Esophagus muscularis mucosa (tissue), 4 donors: ENCODE data around the gene BBLN. TPM values are rescaled to one million over a fixed set of nuclear protein-coding genes. Genes with fewer than 3 reads are reported as not detected.
"Not testable (repeated sequence)": the region's sequence is repeated elsewhere in the genome, so short reads cannot be mapped to it uniquely, and the experiment has no call there.

Experiments
- DNase-seq: peaks from one replicate; pipeline ENCODE4 v3.0.0-alpha.2; 2017; ENCODE audit errors: extremely low spot score
- H3K27ac ChIP-seq, 4 donors: fragments of 200-600 bp; sonication (generic); replicated peaks in 1 of 4; 1 replicate in 3 of 4; 2 replicates in 1 of 4; pipeline ENCODE4 v1.5.1; 2016 to 2019; ENCODE audit warnings: mild to moderate bottlenecking in 1 of 4
- H3K27me3 ChIP-seq, 4 donors: fragments of 200-600 bp; sonication (generic); one replicate each; pipeline versions ENCODE4 v1.5.1 to v1.6.0; 2016 to 2019
- H3K36me3 ChIP-seq, 4 donors: fragments of 200-600 bp; sonication (generic); one replicate each; pipeline ENCODE4 v1.5.1; 2016 to 2019
- H3K4me1 ChIP-seq, 4 donors: fragments of 200-600 bp; sonication (generic); one replicate each; pipeline ENCODE4 v1.5.1; 2016 to 2019
- H3K4me3 ChIP-seq, 4 donors: fragments of 200-600 bp; sonication (generic); 1 replicate in 2 of 4; 2 replicates in 2 of 4; pipeline ENCODE4 v1.5.1; 2016 to 2019; ENCODE audit warnings: mild to moderate bottlenecking in 4 of 4, moderate library complexity in 1 of 4
- H3K9me3 ChIP-seq, 4 donors: fragments of 200-600 bp; sonication (generic); 1 replicate in 3 of 4; 2 replicates in 1 of 4; pipeline ENCODE4 v1.5.1; 2016 to 2019
- EP300 ChIP-seq: sonication (generic); formaldehyde crosslinking; IDR thresholded peaks from one replicate; pipeline ENCODE4 v1.6.1; 2017; ENCODE audit warnings: antibody characterized with exemption
- POLR2A ChIP-seq: fragments of 450-650 bp; IDR thresholded peaks from one replicate; pipeline ENCODE4 v1.6.1; 2017; ENCODE audit warnings: antibody characterized with exemption, moderate library complexity, mild to moderate bottlenecking, low read depth
- POLR2AphosphoS5 ChIP-seq, 2 donors: sonication (generic); formaldehyde crosslinking; IDR thresholded peaks; one replicate each; pipeline ENCODE4 v1.6.1; 2017; ENCODE audit warnings: antibody characterized with exemption in 2 of 2
- WGBS: methylation state at CpG from one replicate; pipeline ENCODE4 v1.1.5; 2018; 5-methylcytosine and 5-hydroxymethylcytosine counted together
- intact Hi-C: fragments of 100-400 bp; cut with DNase I; formaldehyde crosslinking; loops from one replicate; pipeline ENCODE4 v1.15.1; 2023
- total RNA-seq, 4 donors: library from RNA; depleted of rRNA; stranded (reverse); fragments of >200 nt; gene quantifications; one replicate each; pipeline versions ENCODE4 v1.1.0 to v1.2.1, GENCODE V29; 2016
- TF ChIP-seq, protein P1 (sequence below), 3 experiments: fragments of 200-600 bp in 2 of 3; fragments of 450-650 bp in 1 of 3; sonication (generic) in 2 of 3; IDR thresholded peaks; one replicate each; pipeline ENCODE4 v1.5.1; 2017 to 2019; ENCODE audit warnings: antibody characterized with exemption in 3 of 3, mild to moderate bottlenecking in 2 of 3, moderate library complexity in 1 of 3

Gene BBLN
- total RNA-seq, 4 donors from 2014 or later: 132 to 213 (median 148) TPM

GRCh38 chr9:128128836-128129590 is 31.1 kb upstream of the BBLN start:
- no peak for DNase-seq
- Histone ChIP-seq H3K4me1 (peaks cover 29 to 39% (median 38%) of the 10 kb centered on the region in 4 donors), H3K9me3 (no peaks in the 10 kb centered on the region), H3K27ac (peak overlapping the region; percentile 90 to 98 (median 94)), H3K36me3 (peaks cover 0 to 10% (median 6%) of the 10 kb centered on the region in 4 donors), H3K4me3 (peak overlapping the region; percentile 77 to 99 (median 98)), H3K27me3 (peaks cover 0 to 12% (median 0%) of the 10 kb centered on the region in 4 donors)
- 66% methylated on average over 29 of the region's 29 CpGs for WGBS
- TF ChIP-seq, protein P1, sequence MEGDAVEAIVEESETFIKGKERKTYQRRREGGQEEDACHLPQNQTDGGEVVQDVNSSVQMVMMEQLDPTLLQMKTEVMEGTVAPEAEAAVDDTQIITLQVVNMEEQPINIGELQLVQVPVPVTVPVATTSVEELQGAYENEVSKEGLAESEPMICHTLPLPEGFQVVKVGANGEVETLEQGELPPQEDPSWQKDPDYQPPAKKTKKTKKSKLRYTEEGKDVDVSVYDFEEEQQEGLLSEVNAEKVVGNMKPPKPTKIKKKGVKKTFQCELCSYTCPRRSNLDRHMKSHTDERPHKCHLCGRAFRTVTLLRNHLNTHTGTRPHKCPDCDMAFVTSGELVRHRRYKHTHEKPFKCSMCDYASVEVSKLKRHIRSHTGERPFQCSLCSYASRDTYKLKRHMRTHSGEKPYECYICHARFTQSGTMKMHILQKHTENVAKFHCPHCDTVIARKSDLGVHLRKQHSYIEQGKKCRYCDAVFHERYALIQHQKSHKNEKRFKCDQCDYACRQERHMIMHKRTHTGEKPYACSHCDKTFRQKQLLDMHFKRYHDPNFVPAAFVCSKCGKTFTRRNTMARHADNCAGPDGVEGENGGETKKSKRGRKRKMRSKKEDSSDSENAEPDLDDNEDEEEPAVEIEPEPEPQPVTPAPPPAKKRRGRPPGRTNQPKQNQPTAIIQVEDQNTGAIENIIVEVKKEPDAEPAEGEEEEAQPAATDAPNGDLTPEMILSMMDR (IDR thresholded peaks at IDR 0.05): no peak
- no peak for TF ChIP-seq POLR2A
- TF ChIP-seq EP300: no peak
- no peak for TF ChIP-seq POLR2AphosphoS5 (IDR thresholded peaks at IDR 0.05)
- intact Hi-C loops: no loop called here

DNA sequence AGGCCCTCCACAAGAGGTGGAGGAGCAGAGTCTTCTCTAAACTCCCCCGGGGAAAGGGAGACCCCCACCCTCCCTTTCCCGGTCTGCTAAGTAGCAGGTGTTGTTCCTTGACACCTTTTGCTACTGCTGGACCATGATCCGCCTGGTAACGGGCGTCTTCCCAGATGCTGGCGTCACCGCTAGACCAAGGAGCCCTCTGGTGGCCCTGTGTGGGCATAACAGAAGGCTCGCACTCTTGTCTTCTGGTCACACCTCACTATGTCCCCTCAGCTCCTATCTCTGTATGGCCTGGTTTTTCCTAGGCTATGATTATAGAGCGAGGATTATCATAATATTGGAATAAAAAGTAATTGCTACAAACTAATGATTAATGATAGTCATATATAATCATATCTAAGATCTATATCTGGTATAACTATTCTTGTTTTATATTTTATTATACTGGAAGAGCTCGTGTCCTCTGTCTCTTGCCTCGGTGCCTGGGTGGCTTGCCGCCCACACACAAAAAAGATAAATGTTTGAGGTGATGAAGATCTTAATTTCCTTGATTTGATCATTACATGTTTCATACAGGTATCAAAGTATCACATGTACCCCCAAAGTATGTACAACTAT is 30.0 kb upstream of the BBLN start:
- H3K27ac ChIP-seq, H3K9me3 ChIP-seq, H3K4me3 ChIP-seq, intact Hi-C loops, DNase-seq, H3K36me3 ChIP-seq: not testable (repeated sequence)
- Histone ChIP-seq H3K4me1 (peaks cover 26 to 33% (median 32%) of the 10 kb centered on the region in 4 donors), H3K27me3 (peaks cover 0 to 12% (median 0%) of the 10 kb centered on the region in 4 donors)
- 23% methylated on average over 12 of the region's 12 CpGs for WGBS
- TF ChIP-seq, protein P1 (IDR thresholded peaks at IDR 0.05): peak; percentile 25 to 49 (median 40)

- peaks cover 0 to 12% (median 0%) of the 10 kb centered on the region in 4 donors for H3K27me3 ChIP-seq
- intact Hi-C loops, H3K36me3 ChIP-seq, H3K9me3 ChIP-seq, H3K4me3 ChIP-seq, DNase-seq, H3K27ac ChIP-seq: not testable (repeated sequence)
- WGBS: 45% methylated on average over 3 of the region's 7 CpGs
- peaks cover 20 to 28% (median 26%) of the 10 kb centered on the region in 4 donors for H3K4me1 ChIP-seq
Observed at GRCh38 chr9:128130651-128131050, 29.4 kb upstream of the BBLN start.

DNA sequence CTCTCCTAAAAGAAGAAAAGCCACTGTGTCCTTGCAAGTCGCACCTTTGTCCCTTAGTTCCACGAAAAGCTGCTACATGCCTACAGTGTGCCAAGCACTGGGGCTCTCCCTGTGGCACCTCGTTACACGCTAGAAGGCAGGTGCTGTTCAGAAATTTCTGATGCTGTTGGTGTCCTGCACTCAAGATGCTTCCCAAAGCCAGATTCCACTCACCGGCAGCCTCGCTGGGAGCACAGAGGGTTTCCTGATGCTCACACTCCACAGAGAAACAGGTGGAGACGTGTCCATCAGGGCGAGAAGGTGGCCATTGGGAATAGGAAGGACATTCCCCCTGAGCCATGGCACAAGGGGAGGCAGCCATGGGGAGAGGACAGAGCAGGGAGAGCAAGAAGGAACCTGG is 28.7 kb upstream of the BBLN start:
- H3K36me3 ChIP-seq, H3K4me3 ChIP-seq, H3K27ac ChIP-seq, H3K9me3 ChIP-seq, intact Hi-C loops, DNase-seq: not testable (repeated sequence)
- 96% methylated on average over 4 of the region's 8 CpGs for WGBS
- H3K4me1 ChIP-seq: peaks cover 14 to 21% (median 19%) of the 10 kb centered on the region in 4 donors
- H3K27me3 ChIP-seq: peaks cover 0 to 12% (median 0%) of the 10 kb centered on the region in 4 donors

- DNase-seq, H3K27ac ChIP-seq, intact Hi-C loops, H3K4me3 ChIP-seq, H3K9me3 ChIP-seq, H3K36me3 ChIP-seq: not testable (repeated sequence)
- Histone ChIP-seq H3K27me3 (peaks cover 0 to 12% (median 0%) of the 10 kb centered on the region in 4 donors), H3K4me1 (peaks cover 8 to 13% (median 12%) of the 10 kb centered on the region in 4 donors)
- WGBS: 26% methylated on average over 5 of the region's 8 CpGs
Observed at GRCh38 chr9:128132139-128132538, 27.9 kb upstream of the BBLN start.

DNA sequence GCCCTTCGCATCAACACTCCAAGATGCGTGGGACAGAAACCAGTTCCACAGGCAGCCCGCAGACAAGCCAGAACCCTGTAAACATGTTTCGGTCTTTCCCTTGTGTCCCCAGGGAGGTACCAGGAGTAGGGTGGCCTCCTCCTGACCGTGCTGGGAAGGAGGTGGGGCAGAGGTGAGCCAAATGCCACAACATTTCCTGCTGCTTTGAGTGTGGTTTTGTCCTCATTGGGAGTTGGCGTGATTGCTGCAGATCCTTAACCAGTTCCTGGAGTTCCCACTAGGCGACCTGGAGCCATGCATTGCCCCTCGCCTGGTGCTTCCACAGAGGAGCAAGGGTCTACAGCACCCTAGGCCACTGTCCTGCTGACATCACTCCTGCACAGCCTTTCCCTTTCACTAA is 24.5 kb upstream of the BBLN start:
- H3K27ac ChIP-seq, H3K4me1 ChIP-seq, intact Hi-C loops, H3K4me3 ChIP-seq, H3K9me3 ChIP-seq, DNase-seq, H3K36me3 ChIP-seq: not testable (repeated sequence)
- H3K27me3 ChIP-seq: peaks cover 0 to 12% (median 0%) of the 10 kb centered on the region in 4 donors
- WGBS: 75% methylated on average over 8 of the region's 8 CpGs
